G401 (cell line): ENCODE data around the gene KCNS1. TPM values are rescaled to one million over a fixed set of nuclear protein-coding genes. Genes with fewer than 3 reads are reported as not detected.

Experiments
- DNase-seq: peaks from one replicate; pipeline ENCODE4 v3.0.0-alpha.2; 2015; ENCODE audit warnings: low spot score
- in situ Hi-C: cut with HindIII; loops from 2 replicates; pipeline ENCODE4 v1.10.0; 2016; ENCODE audit warnings: low sequenced_read_pairs, mixed read lengths
- total RNA-seq: library from RNA; depleted of rRNA; stranded (reverse); fragments of >200 nt; shearing (Covaris generic); gene quantifications from 2 replicates; pipeline ENCODE4 v1.2.3, GENCODE V29; 2014

The KCNS1 gene
- total RNA-seq, 1 experiment from 2014 or later, result not detected

DNA sequence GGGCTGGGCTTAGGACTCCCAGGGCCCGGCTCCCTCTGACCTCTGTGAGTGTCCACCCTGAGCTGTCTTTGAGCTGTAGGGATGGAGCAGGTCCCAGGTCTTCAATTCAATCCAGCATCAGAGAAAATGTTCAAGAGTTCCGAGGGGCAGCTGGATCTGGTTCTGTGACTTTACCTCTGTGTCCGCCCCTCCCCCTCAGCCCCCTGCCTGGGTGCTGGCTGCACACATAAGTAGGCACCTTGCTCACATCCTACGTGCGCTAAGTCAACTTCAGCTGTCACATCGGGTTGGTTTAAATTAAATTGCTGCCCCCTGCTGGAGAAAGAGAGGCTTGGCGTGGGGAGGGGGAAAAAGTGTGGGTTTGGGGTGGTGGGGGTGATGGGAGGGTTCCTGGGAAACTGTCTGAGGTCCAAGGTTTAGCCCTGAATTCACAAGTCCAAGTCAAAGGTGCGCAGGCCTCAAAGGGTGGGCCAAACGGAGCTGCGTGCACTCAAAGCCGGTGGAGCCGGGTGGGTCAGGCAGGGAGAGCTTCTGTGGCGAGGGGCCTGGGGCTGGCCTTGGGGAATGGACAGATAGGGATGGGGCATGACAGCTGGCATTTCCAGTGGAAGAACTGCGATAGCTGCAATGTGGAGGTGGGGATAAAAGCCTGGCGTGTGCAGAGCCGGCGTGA is 11.0 kb upstream of the KCNS1 start:
- in situ Hi-C loops, result no loop called here
- no peak for DNase-seq

- in situ Hi-C loops, result no loop called here
Observed at GRCh38 chr20:45111285-45111684, 10.4 kb upstream of the KCNS1 start.

DNA sequence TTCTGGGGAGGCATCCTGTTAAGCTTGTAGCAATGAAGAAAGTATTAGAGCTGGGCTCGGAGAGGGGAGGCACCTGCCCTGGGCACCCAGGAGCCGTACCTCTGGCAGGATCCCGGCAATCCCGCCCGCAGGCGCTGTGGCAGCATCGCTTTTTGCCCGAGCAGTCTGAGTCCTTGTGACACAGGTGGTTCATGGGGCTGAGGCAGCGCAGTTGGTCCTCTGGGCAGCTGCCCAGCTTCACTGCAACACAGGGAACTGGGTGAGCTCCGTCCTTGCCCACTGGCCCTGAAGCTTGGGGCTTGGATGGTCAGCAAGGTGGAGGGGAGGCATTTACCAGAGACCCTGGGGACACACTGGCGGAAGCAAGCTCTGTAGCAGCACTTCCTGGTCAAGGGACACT is 9.4 kb upstream of the KCNS1 start:
- DNase-seq, result no peak
- in situ Hi-C loops, result no loop called here

More at GRCh38 chr20:45111285-45111684, 10.4 kb upstream of the KCNS1 start:
- no peak for DNase-seq

DNA sequence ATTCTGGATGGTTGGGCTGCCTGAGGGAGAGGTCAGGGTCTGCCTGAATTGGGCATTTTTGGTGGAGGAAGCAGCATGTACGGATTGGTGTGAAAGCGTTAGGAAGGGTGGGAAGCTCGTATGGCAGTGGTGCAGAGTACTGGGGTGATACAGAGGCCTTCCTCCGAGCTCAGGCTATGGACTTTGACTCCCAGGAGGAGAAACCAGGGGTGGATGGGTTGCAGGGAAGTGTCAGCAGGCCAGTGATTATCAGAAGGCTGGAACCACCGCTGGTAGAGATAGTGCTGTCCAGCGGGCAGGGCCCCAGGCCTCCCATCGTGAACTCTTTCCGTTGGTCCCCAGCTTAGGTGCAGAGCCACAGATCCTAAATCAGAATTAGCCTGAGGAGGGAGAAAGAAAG is 8.7 kb upstream of the KCNS1 start:
- in situ Hi-C loops, result no loop called here
- no peak for DNase-seq

DNA sequence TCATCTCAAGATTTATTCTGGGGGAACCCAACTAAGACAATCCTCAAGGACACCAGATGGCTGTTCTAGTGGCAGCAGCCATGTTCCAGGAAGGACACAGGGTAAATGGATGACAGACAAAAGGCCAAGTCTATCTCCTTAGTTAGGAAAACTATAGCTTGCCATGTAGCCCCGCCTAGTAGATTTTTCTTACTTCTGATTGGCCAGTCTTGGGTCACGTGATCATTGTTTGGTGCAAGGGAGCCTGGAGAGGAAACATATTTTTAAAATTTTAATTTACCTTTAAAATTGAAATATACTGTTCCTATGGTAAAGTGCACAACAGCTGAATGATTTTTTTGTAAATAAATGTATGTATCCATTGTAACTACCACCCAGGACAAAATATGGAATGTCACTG is 4.4 kb upstream of the KCNS1 start:
- no peak for DNase-seq
- in situ Hi-C loops, result no loop called here

DNA sequence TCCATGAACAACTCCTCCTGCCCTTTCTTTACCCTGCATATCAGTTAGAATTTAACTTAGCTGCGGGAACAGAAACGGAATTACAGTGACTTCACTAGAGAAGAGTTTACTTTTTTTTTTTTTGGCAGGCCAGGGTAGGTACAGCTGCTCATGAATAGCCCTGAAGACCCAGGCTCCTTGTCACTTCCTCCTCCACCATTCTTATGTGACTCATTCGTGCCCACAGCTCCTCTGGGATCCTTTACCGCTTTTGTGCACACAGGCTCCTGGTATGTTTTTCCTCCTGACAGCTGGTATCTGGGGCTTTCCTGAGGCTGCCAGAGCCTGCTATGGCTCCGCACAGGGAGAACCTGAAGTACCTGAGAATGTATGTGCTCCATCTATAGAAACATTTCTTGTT is 3.9 kb upstream of the KCNS1 start:
- DNase-seq, result no peak
- in situ Hi-C loops, result no loop called here

DNA sequence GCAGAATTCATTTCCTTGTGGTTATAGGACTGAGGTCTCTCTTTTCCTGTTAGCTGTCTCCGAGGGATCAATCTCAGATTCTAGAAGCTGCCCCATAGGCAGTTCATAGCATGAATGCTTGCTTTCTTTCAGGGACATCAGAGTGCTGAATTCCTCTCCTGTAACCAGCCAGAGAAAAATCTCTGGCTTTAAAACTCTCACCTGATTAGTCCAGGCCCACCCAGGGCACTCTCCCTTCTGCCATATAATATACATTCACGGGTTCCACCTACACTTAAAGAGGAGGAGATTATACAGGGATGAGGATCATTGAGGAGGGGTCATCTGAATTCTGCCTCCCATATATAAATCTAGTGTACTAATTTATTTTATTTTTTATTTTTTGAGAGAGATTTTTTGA is 2.1 kb upstream of the KCNS1 start:
- in situ Hi-C loops, result no loop called here
- no peak for DNase-seq

- in situ Hi-C loops, result no loop called here
- no peak for DNase-seq
Observed at GRCh38 chr20:45101333-45101850, 465 bp upstream of the KCNS1 start.

- no peak for DNase-seq
- in situ Hi-C loops, result no loop called here
Observed at GRCh38 chr20:45098103-45098773, 2.7 kb downstream of the KCNS1 start.

DNA sequence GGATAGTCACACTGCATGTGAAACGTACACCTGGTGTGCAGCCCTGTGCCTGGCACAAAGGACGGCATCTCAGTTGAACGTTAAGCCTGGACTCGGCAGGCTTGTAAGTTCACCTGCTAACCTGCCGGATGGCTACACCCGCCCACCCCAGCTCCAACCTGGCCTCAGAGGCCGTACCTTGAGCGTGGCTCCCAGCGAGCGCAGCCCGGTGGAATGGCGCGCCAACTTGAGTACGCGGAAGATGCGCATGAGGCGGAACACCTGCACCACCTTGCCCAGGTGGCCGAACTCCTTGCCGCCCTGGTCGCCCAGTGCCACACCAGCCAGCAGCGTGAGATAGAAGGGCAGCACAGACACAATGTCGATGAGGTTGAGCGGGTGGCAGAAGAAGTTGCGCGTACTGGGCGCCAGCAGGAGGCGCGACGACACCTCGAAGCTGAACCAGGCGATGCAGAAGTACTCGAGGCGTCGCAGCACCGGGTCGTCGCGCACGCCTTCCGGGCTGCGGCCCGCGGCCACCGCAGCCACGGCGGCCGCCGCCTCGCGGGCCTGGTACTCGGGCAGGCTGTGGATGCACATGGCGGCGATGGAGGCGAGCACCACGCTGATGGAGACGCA is 3.3 kb downstream of the KCNS1 start:
- no peak for DNase-seq
- in situ Hi-C loops, result no loop called here

- in situ Hi-C loops, result no loop called here
- no peak for DNase-seq
Observed at GRCh38 chr20:45096781-45097180, 4.1 kb downstream of the KCNS1 start.

GRCh38 chr20:45095805-45096238 is 5.1 kb downstream of the KCNS1 start:
- peak; percentile 55 for DNase-seq
- in situ Hi-C loops, result no loop called here

GRCh38 chr20:45094864-45095574 is 5.9 kb downstream of the KCNS1 start:
- in situ Hi-C loops, result no loop called here
- no peak for DNase-seq

- in situ Hi-C loops, result no loop called here
- DNase-seq, result no peak
Observed at GRCh38 chr20:45094201-45094600, 6.7 kb downstream of the KCNS1 start.

GRCh38 chr20:45092898-45093297 is 8.0 kb downstream of the KCNS1 start:
- in situ Hi-C loops, result no loop called here
- DNase-seq, result no peak

GRCh38 chr20:45091366-45091765 is 9.6 kb downstream of the KCNS1 start:
- in situ Hi-C loops, result no loop called here
- DNase-seq, result no peak

DNA sequence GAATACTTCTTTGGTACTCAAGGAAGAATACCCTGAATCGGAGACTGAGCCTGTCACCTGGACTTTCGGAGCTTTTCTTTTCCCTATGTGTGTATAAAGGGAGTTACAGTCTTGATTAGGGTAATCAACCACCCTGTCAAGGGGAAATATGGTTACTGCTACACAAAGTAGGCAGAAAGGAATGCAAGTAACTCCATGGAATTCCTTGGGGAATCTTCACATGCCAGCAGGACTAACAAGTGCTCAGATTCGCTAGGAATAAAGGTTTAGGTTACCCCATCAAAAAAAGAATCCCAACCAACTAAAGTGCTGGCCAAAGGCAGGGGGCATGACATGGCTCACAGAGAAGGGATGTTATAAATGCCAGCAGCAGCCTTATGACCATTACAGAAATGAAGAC is 10.4 kb downstream of the KCNS1 start:
- in situ Hi-C loops, result no loop called here
- no peak for DNase-seq

DNA sequence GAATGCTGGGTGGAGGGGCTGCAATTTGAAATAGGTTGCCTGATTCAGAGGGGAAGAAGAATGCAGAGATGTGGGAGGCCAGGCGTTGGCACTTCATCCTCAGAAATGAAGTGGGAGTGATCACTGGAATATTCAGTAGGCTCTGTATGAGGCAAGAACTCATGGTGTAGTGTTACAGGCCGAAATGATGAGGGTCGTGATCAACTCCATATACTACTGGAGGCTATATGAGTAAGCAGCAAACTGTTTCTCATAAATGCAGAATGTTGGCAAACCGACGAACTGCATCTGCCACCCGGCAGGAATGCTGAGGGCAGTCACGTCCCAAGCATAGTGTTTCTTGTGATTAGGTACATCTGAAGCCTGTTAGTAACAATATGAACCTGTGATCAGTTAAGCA is 12.7 kb downstream of the KCNS1 start:
- no peak for DNase-seq

GRCh38 chr20:45087814-45088213 is 13.1 kb downstream of the KCNS1 start:
- DNase-seq, result no peak
- in situ Hi-C loops, result no loop called here

More for the DNA sequence above, 12.7 kb downstream of the KCNS1 start:
- in situ Hi-C loops, result no loop called here
